KMS-11 (cell line): Measurements from ENCODE around the gene CEP70.

ENCODE experiments used
- H2AFZ ChIP-seq: fragments of 200-600 bp; sonication (generic); 2 replicates; pipeline ENCODE4 v1.6.1; 2016; ENCODE audit warnings: antibody characterized with exemption, mixed run types, low read depth
- H3K27ac ChIP-seq: fragments of 200-600 bp; sonication (generic); 2 replicates; pipeline ENCODE4 v1.6.1; 2016; ENCODE audit warnings: mild to moderate bottlenecking, mixed run types
- H3K27me3 ChIP-seq: fragments of 200-600 bp; sonication (generic); 2 replicates; pipeline ENCODE4 v1.6.1; 2017; ENCODE audit warnings: mild to moderate bottlenecking, low read depth, mixed run types, moderate library complexity; ENCODE audit not compliant: insufficient read depth
- H3K36me3 ChIP-seq: fragments of 200-600 bp; sonication (generic); 2 replicates; pipeline ENCODE4 v1.6.1; 2017; ENCODE audit warnings: mild to moderate bottlenecking, mixed run types; ENCODE audit not compliant: insufficient read depth
- H3K4me1 ChIP-seq: fragments of 200-600 bp; sonication (generic); 2 replicates; pipeline ENCODE4 v1.6.1; 2016; ENCODE audit warnings: mild to moderate bottlenecking, low read depth, mixed run types; ENCODE audit not compliant: poor library complexity, severe bottlenecking
- H3K4me2 ChIP-seq: fragments of 200-600 bp; sonication (generic); 2 replicates; pipeline ENCODE4 v1.7.0; 2016; ENCODE audit warnings: mild to moderate bottlenecking, mixed run types
- H3K4me3 ChIP-seq: fragments of 200-600 bp; sonication (generic); IDR thresholded peaks from 2 replicates; pipeline ENCODE4 v1.6.1; 2017; ENCODE audit warnings: low read depth, low read length, mixed read lengths; ENCODE audit not compliant: insufficient read depth
- H3K79me2 ChIP-seq: fragments of 200-600 bp; sonication (generic); 2 replicates; pipeline ENCODE4 v1.6.1; 2016; ENCODE audit warnings: low read depth, mixed run types; ENCODE audit not compliant: insufficient read depth
- H3K9ac ChIP-seq: fragments of 200-600 bp; sonication (generic); 2 replicates; pipeline ENCODE4 v1.6.1; 2016; ENCODE audit warnings: mild to moderate bottlenecking, mixed run types
- H4K20me1 ChIP-seq: fragments of 200-600 bp; sonication (generic); 2 replicates; pipeline ENCODE4 v1.6.1; 2016; ENCODE audit warnings: mild to moderate bottlenecking, mixed run types; ENCODE audit not compliant: insufficient read depth
- TF ChIP-seq, protein P1 (sequence below): fragments of 200-600 bp; sonication (generic); conservative IDR thresholded peaks from 2 replicates; pipeline ENCODE4 v1.6.1; 2017; ENCODE audit warnings: low read depth, mild to moderate bottlenecking, antibody characterized with exemption, low read length, moderate library complexity, mixed read lengths

CEP70 gene

DNA sequence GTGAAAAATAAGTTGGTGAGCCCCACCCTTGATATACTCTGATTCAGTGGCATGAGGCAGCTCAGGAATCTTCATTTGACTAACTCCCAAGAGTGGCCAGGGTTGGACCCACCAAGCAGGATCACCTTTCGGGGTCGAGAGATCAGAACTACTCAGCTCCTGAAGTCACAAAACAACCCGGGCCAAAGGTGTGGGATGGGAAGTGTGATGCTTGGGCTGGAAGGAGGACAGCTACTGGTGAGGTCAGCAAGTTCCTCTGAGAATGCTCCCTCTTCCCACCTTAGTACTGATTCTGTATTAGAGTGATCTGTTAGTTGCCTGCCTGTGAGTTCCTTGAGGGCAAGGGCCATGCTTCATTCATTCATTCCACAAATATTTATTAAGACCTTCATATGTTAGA is 144.6 kb downstream of the CEP70 start:
- no peak overlapping the region for H2AFZ ChIP-seq
- no peaks in the 10 kb centered on the region for H3K79me2 ChIP-seq
- no peak overlapping the region for H3K9ac ChIP-seq
- H3K4me2 ChIP-seq: no peak overlapping the region
- TF ChIP-seq, protein P1, sequence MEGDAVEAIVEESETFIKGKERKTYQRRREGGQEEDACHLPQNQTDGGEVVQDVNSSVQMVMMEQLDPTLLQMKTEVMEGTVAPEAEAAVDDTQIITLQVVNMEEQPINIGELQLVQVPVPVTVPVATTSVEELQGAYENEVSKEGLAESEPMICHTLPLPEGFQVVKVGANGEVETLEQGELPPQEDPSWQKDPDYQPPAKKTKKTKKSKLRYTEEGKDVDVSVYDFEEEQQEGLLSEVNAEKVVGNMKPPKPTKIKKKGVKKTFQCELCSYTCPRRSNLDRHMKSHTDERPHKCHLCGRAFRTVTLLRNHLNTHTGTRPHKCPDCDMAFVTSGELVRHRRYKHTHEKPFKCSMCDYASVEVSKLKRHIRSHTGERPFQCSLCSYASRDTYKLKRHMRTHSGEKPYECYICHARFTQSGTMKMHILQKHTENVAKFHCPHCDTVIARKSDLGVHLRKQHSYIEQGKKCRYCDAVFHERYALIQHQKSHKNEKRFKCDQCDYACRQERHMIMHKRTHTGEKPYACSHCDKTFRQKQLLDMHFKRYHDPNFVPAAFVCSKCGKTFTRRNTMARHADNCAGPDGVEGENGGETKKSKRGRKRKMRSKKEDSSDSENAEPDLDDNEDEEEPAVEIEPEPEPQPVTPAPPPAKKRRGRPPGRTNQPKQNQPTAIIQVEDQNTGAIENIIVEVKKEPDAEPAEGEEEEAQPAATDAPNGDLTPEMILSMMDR: no peak
- no peaks in the 10 kb centered on the region for H3K4me1 ChIP-seq
- no peaks in the 10 kb centered on the region for H4K20me1 ChIP-seq
- no peaks in the 10 kb centered on the region for H3K36me3 ChIP-seq
- no peaks in the 10 kb centered on the region for H3K27me3 ChIP-seq
- H3K27ac ChIP-seq: no peak overlapping the region
- no peak overlapping the region for H3K4me3 ChIP-seq

- TF ChIP-seq, protein P1: no peak
Measured at GRCh38 chr3:138448631-138449030, 145.4 kb downstream of the CEP70 start.

GRCh38 chr3:138445654-138446053 is 148.4 kb downstream of the CEP70 start:
- H3K27ac ChIP-seq: no peak overlapping the region
- no peaks in the 10 kb centered on the region for H3K36me3 ChIP-seq
- H3K4me1 ChIP-seq: no peaks in the 10 kb centered on the region
- no peak overlapping the region for H3K4me2 ChIP-seq
- TF ChIP-seq, protein P1: no peak
- no peaks in the 10 kb centered on the region for H3K27me3 ChIP-seq
- no peaks in the 10 kb centered on the region for H4K20me1 ChIP-seq
- H3K79me2 ChIP-seq: no peaks in the 10 kb centered on the region
- no peak overlapping the region for H3K9ac ChIP-seq
- H2AFZ ChIP-seq: no peak overlapping the region
- H3K4me3 ChIP-seq: no peak overlapping the region

More at GRCh38 chr3:138448631-138449030, 145.4 kb downstream of the CEP70 start:
- no peaks in the 10 kb centered on the region for H3K4me1 ChIP-seq
- H4K20me1 ChIP-seq: no peaks in the 10 kb centered on the region
- no peak overlapping the region for H3K9ac ChIP-seq
- no peak overlapping the region for H3K4me2 ChIP-seq
- H3K27me3 ChIP-seq: no peaks in the 10 kb centered on the region
- no peak overlapping the region for H3K4me3 ChIP-seq
- no peak overlapping the region for H2AFZ ChIP-seq
- no peak overlapping the region for H3K27ac ChIP-seq
- H3K36me3 ChIP-seq: no peaks in the 10 kb centered on the region
- no peaks in the 10 kb centered on the region for H3K79me2 ChIP-seq

DNA sequence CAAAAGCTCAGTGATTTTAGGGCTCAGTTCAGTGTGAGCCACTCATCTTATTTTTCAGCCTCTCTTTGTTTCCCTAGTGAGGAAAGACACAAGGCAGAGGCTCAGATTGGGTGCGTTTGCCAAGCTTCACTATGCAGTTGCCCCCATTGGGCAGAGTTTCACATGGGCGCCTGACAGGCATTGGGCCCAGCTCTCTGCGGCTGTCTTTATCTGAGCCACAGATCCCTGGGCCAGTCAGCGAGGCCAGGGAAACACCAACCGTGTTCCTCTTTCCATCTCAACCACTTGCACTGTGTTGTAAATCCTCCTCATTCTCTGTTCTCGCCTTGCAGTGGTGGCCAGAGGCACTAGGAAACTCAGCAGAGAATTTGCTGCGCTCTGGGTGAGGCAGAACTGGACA is 148.8 kb downstream of the CEP70 start:
- H3K4me2 ChIP-seq: no peak overlapping the region
- TF ChIP-seq, protein P1: no peak
- no peaks in the 10 kb centered on the region for H3K27me3 ChIP-seq
- no peak overlapping the region for H3K27ac ChIP-seq
- H2AFZ ChIP-seq: no peak overlapping the region
- H4K20me1 ChIP-seq: no peaks in the 10 kb centered on the region
- H3K4me3 ChIP-seq: no peak overlapping the region
- no peaks in the 10 kb centered on the region for H3K36me3 ChIP-seq
- no peaks in the 10 kb centered on the region for H3K4me1 ChIP-seq
- no peak overlapping the region for H3K9ac ChIP-seq
- H3K79me2 ChIP-seq: no peaks in the 10 kb centered on the region
